M059J (cell line): ENCODE results near the gene MYO5B. TPM values are rescaled to one million over a fixed set of nuclear protein-coding genes. Genes with fewer than 3 reads are reported as not detected.
"Not testable (repeated sequence)": the region's sequence is repeated elsewhere in the genome, so short reads cannot be mapped to it uniquely, and the experiment has no call there.

Experiments used
- DNase-seq: peaks from one replicate; pipeline ENCODE4 v3.0.0-alpha.2; 2012; ENCODE audit warnings: low read depth
- total RNA-seq: library from RNA; depleted of rRNA; stranded (reverse); fragments of >200 nt; shearing (Covaris generic); gene quantifications from 2 replicates; pipeline ENCODE4 v1.2.3, GENCODE V29; 2014

The MYO5B gene
- total RNA-seq, 1 experiment from 2014 or later: 4.1 TPM

- peak; percentile 34 for DNase-seq
Observed at GRCh38 chr18:50099725-50100407, 95.1 kb downstream of the MYO5B start.

DNA sequence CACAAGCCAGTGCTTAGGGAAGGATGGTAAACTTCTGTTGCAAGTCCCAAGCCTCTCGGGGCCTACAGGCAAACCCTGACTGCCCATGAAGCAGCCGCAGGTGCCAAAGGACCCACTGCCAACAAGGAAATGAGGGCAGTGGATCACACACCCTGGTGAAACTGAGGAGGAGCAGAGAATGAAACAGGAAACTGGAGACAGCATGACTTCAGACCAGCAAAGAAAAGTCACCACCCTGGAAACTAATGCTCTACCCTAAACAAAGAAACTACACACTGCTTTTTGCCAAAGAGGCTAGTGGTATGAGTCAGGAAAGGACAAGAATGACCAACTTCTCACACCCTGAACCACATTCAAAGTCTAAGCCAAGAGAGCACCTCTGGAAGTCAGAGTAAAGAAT lies 97.2 kb downstream of the MYO5B start:
- no peak for DNase-seq

DNA sequence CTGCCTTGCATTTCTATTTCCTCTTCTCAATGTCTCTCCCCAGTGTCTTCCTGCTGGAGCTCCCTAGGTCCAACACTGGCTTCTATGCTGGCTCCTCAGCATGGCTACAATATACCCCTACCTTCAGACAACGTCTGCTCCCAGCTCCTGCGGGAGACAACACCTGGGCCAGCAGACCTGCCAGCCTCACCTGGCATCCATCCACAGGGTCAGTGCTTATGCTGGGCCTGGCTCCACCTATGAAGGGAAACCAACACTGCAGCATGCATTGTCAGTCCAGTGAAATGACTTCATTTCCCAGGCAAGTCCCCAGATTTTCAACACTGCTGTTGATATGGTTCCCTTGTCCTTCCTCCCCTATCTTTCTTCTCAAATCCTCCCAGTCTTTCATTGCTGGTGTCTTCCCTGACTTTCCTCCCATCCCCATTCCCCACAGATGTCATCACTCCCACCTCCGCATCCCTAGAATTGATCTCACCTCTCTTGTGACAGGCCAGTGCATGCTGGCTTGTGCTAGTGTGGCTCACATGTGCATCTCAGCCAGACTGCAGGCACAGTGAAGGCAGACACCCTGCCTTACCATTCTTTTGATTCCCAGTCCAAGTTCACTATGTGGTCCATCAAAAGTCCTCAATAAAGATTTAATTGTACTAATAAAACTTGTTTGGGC lies 98.0 kb downstream of the MYO5B start:
- DNase-seq: no peak

DNA sequence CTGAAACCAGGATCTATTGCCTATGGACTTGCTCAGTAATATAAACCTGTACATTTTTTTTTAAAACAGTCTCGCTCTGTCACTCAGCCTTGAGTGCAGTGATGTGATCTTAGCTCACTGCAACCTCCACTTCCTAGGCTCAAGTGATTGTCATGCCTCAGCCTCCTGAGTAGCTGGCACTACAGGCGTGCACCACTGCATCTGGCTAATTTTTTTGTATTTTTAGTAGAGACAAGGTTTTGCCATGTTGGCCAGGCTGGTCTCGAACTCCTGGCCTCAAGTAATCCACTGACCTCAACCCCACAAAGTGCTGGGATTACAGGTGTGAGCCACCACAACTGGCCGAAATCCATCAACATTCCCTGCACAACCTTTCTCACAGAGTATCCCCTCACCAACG lies 100.2 kb downstream of the MYO5B start:
- DNase-seq: not testable (repeated sequence)

GRCh38 chr18:50094221-50094773 lies 100.7 kb downstream of the MYO5B start:
- no peak for DNase-seq

DNA sequence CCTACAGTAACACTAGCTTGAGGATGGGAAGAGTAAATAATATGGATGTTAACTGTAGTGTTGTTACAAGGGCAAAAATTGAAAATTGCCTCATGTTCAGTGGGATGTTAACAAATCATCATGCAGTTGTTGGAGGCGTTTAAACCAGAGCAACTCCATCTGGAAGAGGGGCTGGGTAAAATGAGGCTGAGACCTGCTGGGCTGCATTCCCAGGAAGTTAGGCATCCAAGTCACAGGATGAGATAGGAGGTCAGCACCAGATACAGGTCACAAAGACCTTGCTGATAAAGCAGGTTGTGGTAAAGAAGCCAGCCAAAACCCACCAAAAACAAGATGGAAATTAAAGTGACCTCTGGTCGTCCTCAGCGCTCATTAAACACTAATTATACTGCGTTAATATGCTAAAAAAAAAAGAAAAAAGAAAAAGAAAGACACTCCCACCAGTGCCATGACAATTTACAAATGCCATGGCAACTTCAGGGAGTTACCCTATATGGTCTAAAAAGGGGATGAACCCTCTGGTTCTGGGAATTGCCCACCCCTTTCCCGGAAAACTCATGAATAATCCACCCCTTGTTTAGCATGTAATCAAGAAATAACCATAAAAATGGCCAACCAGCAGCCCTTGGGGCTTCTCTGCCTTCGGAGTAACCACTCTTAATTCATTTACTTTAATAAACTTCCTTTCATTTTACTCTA lies 101.4 kb downstream of the MYO5B start:
- no peak for DNase-seq

GRCh38 chr18:50092245-50092805 lies 102.6 kb downstream of the MYO5B start:
- no peak for DNase-seq

- no peak for DNase-seq
Observed at GRCh38 chr18:50091509-50092244, 103.3 kb downstream of the MYO5B start.

DNA sequence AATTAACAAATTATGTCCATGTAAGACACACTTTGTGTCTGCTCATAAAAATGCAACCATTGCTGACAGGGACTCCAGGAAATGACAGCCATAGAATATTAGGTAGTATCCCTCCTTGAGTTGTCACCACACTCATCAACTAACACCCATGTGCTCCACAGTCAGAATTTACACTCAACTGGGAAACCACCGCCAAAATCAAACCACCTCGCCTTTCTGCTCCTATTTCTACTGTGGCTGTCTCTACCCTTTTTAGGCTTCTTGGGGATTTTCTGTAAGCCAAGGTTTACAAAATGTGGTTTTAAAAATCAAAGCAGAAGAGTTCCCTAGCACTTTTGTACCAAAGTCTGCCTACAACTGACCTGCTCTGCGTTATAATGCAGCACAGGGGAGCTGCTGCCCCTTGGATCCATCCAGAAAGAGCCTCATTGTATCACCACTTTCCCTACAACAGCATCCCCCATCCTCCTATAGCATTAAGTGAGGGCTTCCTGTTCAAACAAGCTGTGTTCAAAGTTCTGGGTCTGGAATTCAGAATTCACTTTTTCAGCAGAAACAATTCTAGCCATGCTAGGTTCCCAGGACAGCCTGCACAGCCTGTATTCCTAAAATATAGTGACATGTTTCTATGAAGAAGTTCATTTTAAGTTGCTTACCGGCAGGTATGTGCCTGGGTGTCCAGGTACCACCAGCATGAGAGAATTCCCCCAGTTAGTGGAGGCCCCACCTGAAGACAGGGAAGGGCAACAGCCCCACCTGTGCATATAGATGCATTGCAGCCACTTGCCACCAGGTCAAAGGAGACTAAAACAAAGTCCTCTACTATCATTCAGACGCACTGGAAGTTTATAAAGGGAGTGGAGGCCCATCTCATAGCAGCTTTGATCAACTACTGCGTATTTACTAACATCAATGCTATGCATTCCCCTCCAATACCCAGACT lies 104.3 kb downstream of the MYO5B start:
- DNase-seq: no peak

DNA sequence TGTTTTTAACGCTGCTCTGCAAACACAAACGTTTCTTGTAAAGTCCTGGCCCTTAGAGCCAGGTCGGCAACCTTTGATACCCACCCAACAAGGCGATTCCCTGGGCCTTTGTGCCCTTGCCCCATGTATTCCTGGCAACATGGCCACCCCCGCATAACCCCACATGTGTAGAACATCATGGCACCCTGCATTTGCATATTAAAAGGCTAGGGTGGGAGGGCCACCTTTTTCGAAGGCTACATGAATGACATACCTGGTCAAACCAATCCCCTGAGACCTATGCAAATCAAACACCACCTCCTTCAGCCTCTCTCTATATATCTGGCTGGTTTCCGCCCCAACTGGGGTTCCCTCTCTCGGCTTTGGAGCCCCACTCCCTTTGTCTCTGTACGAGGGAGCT lies 105.2 kb downstream of the MYO5B start:
- DNase-seq: no peak

DNA sequence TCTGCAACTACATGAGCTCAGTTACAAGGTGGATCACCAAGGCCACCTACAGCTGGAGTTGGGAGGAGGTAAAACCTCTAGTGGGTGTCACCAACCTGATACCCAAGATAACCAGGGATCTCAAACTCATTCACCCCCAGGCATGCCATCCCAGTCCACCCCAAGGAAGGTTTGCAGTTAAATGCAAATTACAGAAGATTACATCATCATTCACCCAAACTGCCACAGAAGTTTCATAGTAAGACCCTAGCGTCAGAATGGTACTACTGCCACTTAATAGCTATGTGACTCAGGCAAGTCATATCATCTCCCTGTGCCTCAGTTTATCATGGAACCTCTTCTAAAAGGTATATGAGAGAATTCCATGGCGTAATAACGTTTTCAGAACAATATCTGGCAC lies 111.2 kb downstream of the MYO5B start:
- no peak for DNase-seq

DNA sequence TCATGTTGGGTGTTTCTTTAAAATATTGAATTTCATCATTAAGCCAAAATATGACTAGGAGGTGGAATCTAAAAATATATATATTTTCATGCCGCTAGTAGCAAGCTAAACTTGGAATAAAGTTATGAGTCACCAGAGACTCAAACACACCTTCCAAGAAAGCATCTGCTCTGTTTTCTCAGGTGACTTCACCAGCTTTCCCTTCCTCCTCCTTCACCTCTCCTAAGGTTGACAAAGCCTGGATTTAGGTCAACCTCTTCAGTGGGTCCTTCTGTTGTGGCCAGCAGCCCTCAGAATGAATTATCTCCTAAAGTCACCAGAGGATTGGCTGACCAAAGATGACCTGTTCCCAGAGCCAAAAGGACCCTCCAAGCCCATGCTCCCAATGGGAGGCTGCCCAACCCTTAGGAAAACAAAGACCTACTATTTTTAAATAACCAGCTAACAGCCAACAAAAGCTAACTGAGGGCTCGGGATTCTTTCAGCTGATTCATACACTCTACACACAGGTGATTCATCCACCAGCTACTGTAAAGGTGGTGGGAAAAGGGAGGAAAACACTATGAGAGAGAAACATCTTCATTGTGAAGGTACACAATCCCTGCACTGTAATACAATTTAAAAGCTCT lies 113.9 kb downstream of the MYO5B start:
- no peak for DNase-seq

GRCh38 chr18:50080316-50080715 lies 114.6 kb downstream of the MYO5B start:
- no peak for DNase-seq

- DNase-seq: no peak
Observed at GRCh38 chr18:50079571-50080295, 115.2 kb downstream of the MYO5B start.

GRCh38 chr18:50076277-50076676 lies 118.7 kb downstream of the MYO5B start:
- no peak for DNase-seq

- no peak for DNase-seq
Observed at GRCh38 chr18:50075772-50076171, 119.2 kb downstream of the MYO5B start.

DNA sequence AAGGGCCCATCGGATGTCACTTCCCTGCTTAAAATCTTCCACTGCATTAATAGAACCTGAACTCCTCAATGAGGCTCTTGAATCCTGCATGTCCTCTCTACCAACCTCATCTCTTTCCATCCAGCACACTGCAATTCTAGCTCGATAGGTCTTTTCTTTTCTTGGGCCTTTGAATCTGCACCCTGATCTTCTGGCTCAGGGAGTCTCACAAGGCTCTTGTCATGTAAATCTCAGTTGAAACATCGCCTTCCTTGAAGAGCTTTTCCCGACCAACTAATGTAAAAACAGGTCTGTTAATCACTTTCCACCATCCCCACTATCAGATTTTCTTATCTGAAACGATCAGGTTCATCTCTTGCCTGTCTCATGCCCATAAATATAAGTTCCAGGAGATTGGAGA lies 120.5 kb downstream of the MYO5B start:
- no peak for DNase-seq

DNA sequence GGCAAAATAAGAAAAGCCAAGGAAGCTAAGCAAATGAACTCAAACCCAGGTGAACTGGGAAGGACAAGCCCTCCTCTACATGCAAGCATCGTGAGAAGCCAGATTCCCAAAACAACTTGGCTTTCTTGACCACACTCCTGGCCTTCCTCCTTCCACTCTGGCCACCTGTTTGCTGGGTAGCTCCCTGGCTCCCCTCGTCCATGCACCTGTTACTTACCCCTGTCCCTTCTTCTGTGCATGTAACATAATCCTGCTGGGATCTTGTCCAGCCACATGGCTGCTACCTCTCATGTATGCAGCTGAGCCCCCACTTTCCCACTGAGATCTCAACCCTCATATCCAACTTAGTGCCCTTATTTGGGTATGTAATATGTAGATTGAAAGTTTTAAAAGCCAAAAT lies 121.6 kb downstream of the MYO5B start:
- DNase-seq: no peak

- no peak for DNase-seq
Observed at GRCh38 chr18:50072146-50072545, 122.8 kb downstream of the MYO5B start.
